22Rv1 (cell line): Measurements from ENCODE around the gene SH3BP4.

Experiments used
- H3K27ac ChIP-seq: fragments of 450-650 bp; 2 replicates; pipeline ENCODE4 v1.5.1; 2017
- CTCF ChIP-seq: fragments of 450-650 bp; IDR thresholded peaks from 2 replicates; pipeline ENCODE4 v1.5.1; 2017; ENCODE audit warnings: mild to moderate bottlenecking
- ZFX ChIP-seq: fragments of 450-650 bp; IDR thresholded peaks from 2 replicates; pipeline ENCODE4 v1.6.1; 2017; ENCODE audit warnings: antibody characterized with exemption, borderline replicate concordance

The SH3BP4 gene

GRCh38 chr2:234998404-234999211 is 46.8 kb downstream of the SH3BP4 start:
- no peak overlapping the region for H3K27ac ChIP-seq
- TF ChIP-seq ZFX (no peak), CTCF (no peak)

- H3K27ac ChIP-seq = no peak overlapping the region
Measured at GRCh38 chr2:234999740-235000425, 48.1 kb downstream of the SH3BP4 start.

GRCh38 chr2:235000426-235001236 is 48.8 kb downstream of the SH3BP4 start:
- TF ChIP-seq CTCF (no peak), ZFX (no peak)
- no peak overlapping the region for H3K27ac ChIP-seq

More at GRCh38 chr2:234999740-235000425, 48.1 kb downstream of the SH3BP4 start:
- no peak for TF ChIP-seq CTCF
- TF ChIP-seq ZFX = no peak

GRCh38 chr2:235001237-235002133 is 49.7 kb downstream of the SH3BP4 start:
- TF ChIP-seq ZFX (no peak), CTCF (no peak)
- H3K27ac ChIP-seq = no peak overlapping the region

- TF ChIP-seq CTCF (no peak), ZFX (no peak)
- no peak overlapping the region for H3K27ac ChIP-seq
Measured at GRCh38 chr2:235002198-235003095, 50.6 kb downstream of the SH3BP4 start.
